Breast epithelium (tissue), 4 donors: ENCODE measurements around the gene FBXL19. TPM values are rescaled to one million over a fixed set of nuclear protein-coding genes. Genes with fewer than 3 reads are reported as not detected.

Experiments
- DNase-seq, 2 donors: peaks; one replicate each; pipeline ENCODE4 v3.0.0-alpha.2; 2019; ENCODE audit warnings: low spot score in 2 of 2
- H3K27ac ChIP-seq, 2 donors: fragments of 200-600 bp; sonication (generic) in 1 of 2; one replicate each; pipeline ENCODE4 v1.5.1; 2016 to 2019; ENCODE audit warnings: mild to moderate bottlenecking in 1 of 2
- H3K27me3 ChIP-seq, 2 donors: fragments of 200-600 bp; sonication (generic) in 1 of 2; one replicate each; pipeline versions ENCODE4 v1.5.1 to v1.6.0; 2017 to 2019; ENCODE audit warnings: control low read depth in 1 of 2, mild to moderate bottlenecking in 1 of 2
- H3K36me3 ChIP-seq: fragments of 200-600 bp; one replicate; pipeline ENCODE4 v1.5.1; 2019
- H3K4me1 ChIP-seq, 2 donors: fragments of 200-600 bp; sonication (generic); one replicate each; pipeline ENCODE4 v1.5.1; 2016 to 2019; ENCODE audit warnings: control low read depth in 1 of 2
- H3K4me3 ChIP-seq, 3 donors: fragments of 200-600 bp; sonication (generic); 1 replicate in 2 of 3; 2 replicates in 1 of 3; pipeline ENCODE4 v1.5.1; 2016 to 2019; ENCODE audit warnings: mild to moderate bottlenecking in 3 of 3, moderate library complexity in 2 of 3
- H3K9me3 ChIP-seq, 2 donors: fragments of 200-600 bp; sonication (generic) in 1 of 2; one replicate each; pipeline ENCODE4 v1.5.1; 2016 to 2019; ENCODE audit warnings: control low read depth in 1 of 2
- POLR2A ChIP-seq: fragments of 450-650 bp; IDR thresholded peaks from one replicate; pipeline ENCODE4 v1.6.1; 2016; ENCODE audit warnings: antibody characterized with exemption, mild to moderate bottlenecking, moderate library complexity
- POLR2AphosphoS5 ChIP-seq, 3 donors: sonication (generic); formaldehyde crosslinking; IDR thresholded peaks; one replicate each; pipeline ENCODE4 v1.6.1; 2017; ENCODE audit warnings: antibody characterized with exemption in 3 of 3
- intact Hi-C: fragments of 100-400 bp; cut with DNase I; formaldehyde crosslinking; loops from one replicate; pipeline ENCODE4 v1.15.1; 2023; ENCODE audit warnings: low total_unique reads
- total RNA-seq, 3 donors: library from RNA; depleted of rRNA; stranded (reverse); fragments of >200 nt; gene quantifications; one replicate each; pipeline ENCODE4 v1.1.0, GENCODE V29; 2016
- TF ChIP-seq, protein P1 (sequence below), 3 donors: fragments of 450-650 bp; IDR thresholded peaks; one replicate each; pipeline ENCODE4 v1.5.1; 2016 to 2017; ENCODE audit warnings: antibody characterized with exemption in 3 of 3, mild to moderate bottlenecking in 3 of 3, moderate library complexity in 3 of 3

The FBXL19 gene
- total RNA-seq, 3 donors from 2014 or later: 4.5 to 12.7 (median 9.2) TPM

DNA sequence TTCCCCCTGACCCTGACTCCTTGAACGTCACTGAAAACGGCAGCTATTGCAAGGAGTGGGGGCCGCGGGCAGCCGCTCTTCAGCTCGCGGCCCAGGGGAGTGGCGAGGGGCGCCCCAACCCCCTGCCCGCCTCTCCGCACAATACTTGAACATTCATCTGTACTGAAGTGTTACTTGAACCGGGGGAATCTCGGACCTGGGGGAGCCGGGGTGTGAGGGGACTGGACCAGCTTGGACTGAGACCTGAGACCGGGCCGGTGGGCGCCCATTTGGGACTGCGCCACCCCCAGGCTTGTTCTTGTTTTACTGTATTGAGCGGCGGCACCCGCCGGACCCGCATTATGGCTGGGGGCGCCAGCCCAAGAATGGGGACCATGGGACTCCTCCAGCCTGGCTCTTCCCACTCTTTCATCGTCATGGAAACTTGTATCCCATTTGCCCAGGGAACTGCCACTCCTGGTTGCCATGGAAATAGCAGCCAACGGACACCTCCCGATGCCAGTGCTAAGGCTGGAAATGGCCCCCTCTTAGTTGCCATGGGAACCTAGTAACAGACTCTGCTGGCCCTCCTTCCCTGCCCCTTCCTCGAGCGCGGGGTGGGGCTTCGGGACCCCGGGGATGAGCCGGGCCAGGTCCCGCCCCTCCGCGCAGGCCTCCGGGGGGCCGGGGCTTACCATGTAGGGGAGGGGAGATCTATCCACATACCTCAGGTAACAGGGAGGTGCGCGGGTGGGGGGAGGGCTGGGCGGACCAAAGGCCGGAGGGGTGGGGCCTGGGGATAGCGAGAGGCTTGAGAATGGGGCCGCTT lies 24.7 kb downstream of the FBXL19 start:
- Histone ChIP-seq H3K4me3 (peak overlapping the region; percentile 84 to 98 (median 98)), H3K4me1 (peaks cover 8 to 14% of the 10 kb centered on the region in 2 donors), H3K36me3 (no peaks in the 10 kb centered on the region), H3K27me3 (no peaks in the 10 kb centered on the region), H3K27ac (peak overlapping the region; percentile 91 to 94), H3K9me3 (no peaks in the 10 kb centered on the region)
- peak in 2 of 3 donors; percentile 8 to 45 for TF ChIP-seq POLR2AphosphoS5 (IDR thresholded peaks at IDR 0.05)
- TF ChIP-seq, protein P1, sequence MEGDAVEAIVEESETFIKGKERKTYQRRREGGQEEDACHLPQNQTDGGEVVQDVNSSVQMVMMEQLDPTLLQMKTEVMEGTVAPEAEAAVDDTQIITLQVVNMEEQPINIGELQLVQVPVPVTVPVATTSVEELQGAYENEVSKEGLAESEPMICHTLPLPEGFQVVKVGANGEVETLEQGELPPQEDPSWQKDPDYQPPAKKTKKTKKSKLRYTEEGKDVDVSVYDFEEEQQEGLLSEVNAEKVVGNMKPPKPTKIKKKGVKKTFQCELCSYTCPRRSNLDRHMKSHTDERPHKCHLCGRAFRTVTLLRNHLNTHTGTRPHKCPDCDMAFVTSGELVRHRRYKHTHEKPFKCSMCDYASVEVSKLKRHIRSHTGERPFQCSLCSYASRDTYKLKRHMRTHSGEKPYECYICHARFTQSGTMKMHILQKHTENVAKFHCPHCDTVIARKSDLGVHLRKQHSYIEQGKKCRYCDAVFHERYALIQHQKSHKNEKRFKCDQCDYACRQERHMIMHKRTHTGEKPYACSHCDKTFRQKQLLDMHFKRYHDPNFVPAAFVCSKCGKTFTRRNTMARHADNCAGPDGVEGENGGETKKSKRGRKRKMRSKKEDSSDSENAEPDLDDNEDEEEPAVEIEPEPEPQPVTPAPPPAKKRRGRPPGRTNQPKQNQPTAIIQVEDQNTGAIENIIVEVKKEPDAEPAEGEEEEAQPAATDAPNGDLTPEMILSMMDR (IDR thresholded peaks at IDR 0.05): no peak
- intact Hi-C loops: loop anchor here (10.0 kb wide), 1 partner anchor 87 kb away; the partner anchor contains the start of gene STX4
- peak; percentile 82 to 95 for DNase-seq

DNA sequence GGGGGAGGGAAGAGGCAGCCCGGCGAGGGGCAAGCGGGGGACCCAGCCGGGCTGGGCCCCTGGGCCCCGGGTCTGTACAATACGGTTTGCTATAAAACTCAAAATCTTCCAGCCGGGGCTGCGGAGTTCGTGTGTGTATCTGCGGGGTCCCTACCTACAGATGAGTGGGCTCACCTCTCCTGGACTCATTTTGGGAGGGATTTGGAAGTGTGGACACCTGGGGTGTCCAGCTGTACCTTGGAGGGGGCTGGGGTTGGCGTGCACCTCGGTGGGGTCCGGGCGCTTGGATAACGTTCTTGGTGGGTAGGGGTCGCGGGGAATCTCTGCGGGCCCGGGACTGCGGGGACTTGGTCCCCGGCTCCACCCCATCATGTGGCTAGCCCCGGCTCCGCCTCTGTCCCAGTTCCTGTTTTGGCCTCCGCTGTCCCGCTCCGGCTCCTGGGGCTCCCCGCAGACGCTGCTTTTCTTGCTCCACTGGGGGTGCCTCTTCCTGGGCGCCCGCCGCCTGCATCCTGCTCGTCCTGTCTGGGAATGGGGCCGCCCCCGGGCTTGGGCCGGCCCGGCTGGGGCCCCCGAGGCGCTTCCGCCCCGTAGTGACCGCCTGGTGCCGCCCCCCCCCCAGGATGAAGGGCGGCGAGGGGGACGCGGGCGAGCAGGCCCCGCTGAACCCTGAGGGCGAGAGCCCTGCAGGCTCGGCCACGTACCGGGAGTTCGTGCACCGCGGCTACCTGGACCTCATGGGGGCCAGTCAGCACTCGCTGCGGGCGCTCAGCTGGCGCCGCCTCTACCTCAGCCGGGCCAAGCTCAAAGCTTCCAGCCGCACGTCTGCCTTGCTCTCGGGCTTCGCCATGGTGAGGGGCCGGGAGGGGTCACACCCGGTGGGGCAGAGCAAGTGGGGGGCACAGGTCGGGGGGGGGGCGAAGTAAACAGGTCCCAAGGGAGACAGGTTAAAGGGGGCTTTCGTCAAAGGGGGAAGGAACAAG lies 25.6 kb downstream of the FBXL19 start, which contains the start of gene ORAI3:
ORAI3 (plus strand) TSS at position 402 of the 983 bp plus-strand sequence; CDS start at position 624, 222 bp downstream.
- H3K4me1 ChIP-seq: peaks cover 8 to 14% of the 10 kb centered on the region in 2 donors

DNA sequence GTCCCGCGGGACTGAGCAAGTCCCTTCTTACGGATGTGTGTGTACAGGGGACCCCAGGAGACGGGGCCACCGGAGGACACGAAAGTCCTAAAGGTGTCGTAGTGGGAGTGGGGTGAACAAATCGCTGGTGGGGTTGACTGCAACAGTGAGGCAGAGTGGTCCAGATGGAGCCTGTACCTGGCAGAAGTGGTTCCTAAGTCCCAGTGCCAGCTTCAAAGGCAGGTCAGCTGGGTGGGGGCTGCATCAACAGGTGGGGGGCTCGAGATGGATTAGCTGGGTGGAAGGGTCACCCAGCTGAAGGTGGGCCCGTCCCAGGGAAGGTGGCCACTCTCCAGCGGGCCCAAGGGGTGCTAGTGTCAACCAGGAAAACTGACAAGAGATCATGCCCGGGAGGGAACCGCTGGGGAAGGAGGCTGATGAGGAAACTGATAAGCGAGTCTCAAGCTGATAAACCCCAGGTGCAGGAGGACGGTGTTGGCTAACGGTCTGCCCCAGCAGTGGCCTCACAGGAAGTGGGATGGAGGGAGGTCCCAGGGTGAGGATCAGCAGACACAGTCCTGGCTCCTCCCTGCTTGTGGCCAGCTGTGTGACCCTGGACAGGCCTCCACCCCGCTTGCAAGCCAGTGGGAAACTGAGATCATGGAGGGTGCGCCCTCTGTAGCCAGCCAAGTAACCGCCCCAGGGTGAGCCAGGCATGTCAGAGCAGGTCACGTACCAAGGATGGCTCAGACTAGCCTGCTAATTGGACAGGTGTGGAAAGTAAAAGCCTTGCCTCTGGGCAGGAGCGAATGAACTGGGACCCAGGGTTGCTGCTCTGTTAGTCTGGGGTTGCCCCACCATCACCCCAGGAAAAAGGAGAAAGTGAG lies 26.5 kb downstream of the FBXL19 start:
- Histone ChIP-seq H3K4me3 (peak overlapping the region; percentile 84 to 98 (median 98)), H3K9me3 (no peaks in the 10 kb centered on the region), H3K27ac (peak overlapping the region; percentile 91 to 94), H3K4me1 (peaks cover 8 to 14% of the 10 kb centered on the region in 2 donors), H3K36me3 (no peaks in the 10 kb centered on the region), H3K27me3 (no peaks in the 10 kb centered on the region)
- TF ChIP-seq, protein P1 (IDR thresholded peaks at IDR 0.05): no peak
- TF ChIP-seq POLR2A: peak; percentile 11
- TF ChIP-seq POLR2AphosphoS5 (IDR thresholded peaks at IDR 0.05): peak in 1 of 3 donors; percentile 42
- intact Hi-C loops: loop anchor here (10.0 kb wide), 1 partner anchor 85 kb away; the partner anchor contains the start of gene STX4
- DNase-seq: peak; percentile 75 to 89

More for the DNA sequence above, 25.6 kb downstream of the FBXL19 start, which contains the start of gene ORAI3:
- peak within 1 kb of the TSS; percentile 91 to 94 for H3K27ac ChIP-seq
- H3K36me3 ChIP-seq: no peaks in the 10 kb centered on the region
- intact Hi-C loops: loop anchor here (10.0 kb wide), 1 partner anchor 86 kb away; the partner anchor contains the start of gene STX4
- H3K9me3 ChIP-seq: no peaks in the 10 kb centered on the region
- H3K27me3 ChIP-seq: no peaks in the 10 kb centered on the region
- H3K4me3 ChIP-seq: peak within 1 kb of the TSS; percentile 84 to 98 (median 98)
- TF ChIP-seq, protein P1 (IDR thresholded peaks at IDR 0.05): no peak
- TF ChIP-seq POLR2A (no peak), POLR2AphosphoS5 (IDR thresholded peaks at IDR 0.05) (peak; percentile 22 to 62 (median 60))
- peak; percentile 68 to 76 for DNase-seq

DNA sequence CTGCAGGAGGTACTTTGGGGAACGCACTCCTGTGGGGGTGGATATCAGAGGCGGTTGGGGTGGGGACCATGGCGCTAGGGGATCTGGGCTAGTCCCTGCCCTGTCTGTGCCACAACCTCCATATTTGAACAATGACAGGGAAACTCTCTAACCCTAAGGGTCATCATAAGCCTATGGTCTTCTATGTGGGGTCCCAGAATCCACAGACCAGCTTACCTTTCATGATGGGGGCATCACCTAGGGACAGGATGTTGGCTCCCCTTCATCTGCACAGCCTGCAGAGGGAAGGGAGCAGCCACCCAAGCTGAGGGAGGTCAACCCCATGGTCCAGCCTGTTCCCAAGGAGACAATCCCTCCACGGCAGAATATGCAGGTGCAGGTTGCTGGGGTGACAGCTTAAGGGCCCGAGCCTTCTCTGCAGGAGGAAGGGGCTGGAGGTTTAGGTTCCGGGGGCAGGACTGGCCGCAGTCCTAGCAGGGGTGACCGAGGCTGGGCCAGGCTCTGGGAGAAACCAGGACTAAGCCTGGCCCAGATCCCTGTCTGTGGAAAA lies 27.2 kb downstream of the FBXL19 start:
- TF ChIP-seq, protein P1 (IDR thresholded peaks at IDR 0.05): no peak
- TF ChIP-seq POLR2A (no peak), POLR2AphosphoS5 (IDR thresholded peaks at IDR 0.05) (no peak)
- peak overlapping the region; percentile 91 to 94 for H3K27ac ChIP-seq
- H3K4me1 ChIP-seq: peaks cover 8 to 14% of the 10 kb centered on the region in 2 donors
- H3K9me3 ChIP-seq: no peaks in the 10 kb centered on the region
- H3K4me3 ChIP-seq: peak overlapping the region; percentile 84 to 98 (median 98)
- no peak for DNase-seq
- no peaks in the 10 kb centered on the region for H3K27me3 ChIP-seq
- H3K36me3 ChIP-seq: no peaks in the 10 kb centered on the region
- intact Hi-C loops: no loop called here
